Measurements from ENCODE around the gene FGF18. TPM values are rescaled to one million over a fixed set of nuclear protein-coding genes. Genes with fewer than 3 reads are reported as not detected.

FGF18 gene
- total RNA-seq, 2 donors from 2014 or later: 0.81 to 1.6 TPM

- no peaks in the 10 kb centered on the region for H3K27me3 ChIP-seq (replicated peaks; ENCODE audit: insufficient read depth)
- DNase-seq (ENCODE audit: low spot score): no peak
- TF ChIP-seq, protein P1, sequence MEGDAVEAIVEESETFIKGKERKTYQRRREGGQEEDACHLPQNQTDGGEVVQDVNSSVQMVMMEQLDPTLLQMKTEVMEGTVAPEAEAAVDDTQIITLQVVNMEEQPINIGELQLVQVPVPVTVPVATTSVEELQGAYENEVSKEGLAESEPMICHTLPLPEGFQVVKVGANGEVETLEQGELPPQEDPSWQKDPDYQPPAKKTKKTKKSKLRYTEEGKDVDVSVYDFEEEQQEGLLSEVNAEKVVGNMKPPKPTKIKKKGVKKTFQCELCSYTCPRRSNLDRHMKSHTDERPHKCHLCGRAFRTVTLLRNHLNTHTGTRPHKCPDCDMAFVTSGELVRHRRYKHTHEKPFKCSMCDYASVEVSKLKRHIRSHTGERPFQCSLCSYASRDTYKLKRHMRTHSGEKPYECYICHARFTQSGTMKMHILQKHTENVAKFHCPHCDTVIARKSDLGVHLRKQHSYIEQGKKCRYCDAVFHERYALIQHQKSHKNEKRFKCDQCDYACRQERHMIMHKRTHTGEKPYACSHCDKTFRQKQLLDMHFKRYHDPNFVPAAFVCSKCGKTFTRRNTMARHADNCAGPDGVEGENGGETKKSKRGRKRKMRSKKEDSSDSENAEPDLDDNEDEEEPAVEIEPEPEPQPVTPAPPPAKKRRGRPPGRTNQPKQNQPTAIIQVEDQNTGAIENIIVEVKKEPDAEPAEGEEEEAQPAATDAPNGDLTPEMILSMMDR (IDR thresholded peaks at IDR 0.05): no peak
- H3K9me3 ChIP-seq: no peaks in the 10 kb centered on the region
- H3K27ac ChIP-seq: no peak overlapping the region
- no peak overlapping the region for H3K4me3 ChIP-seq
- H3K36me3 ChIP-seq: no peaks in the 10 kb centered on the region
- ATAC-seq (ENCODE audit: insufficient number of reproducible peaks, low FRiP score, low read depth): no peak
- H3K4me1 ChIP-seq (ENCODE audit: control insufficient read depth in 1 of 2, low read depth in 2 of 2): peaks cover 0 to 2% of the 10 kb centered on the region in 2 donors
Measured at GRCh38 chr5:171432076-171432475, 12.6 kb downstream of the FGF18 start.

DNA sequence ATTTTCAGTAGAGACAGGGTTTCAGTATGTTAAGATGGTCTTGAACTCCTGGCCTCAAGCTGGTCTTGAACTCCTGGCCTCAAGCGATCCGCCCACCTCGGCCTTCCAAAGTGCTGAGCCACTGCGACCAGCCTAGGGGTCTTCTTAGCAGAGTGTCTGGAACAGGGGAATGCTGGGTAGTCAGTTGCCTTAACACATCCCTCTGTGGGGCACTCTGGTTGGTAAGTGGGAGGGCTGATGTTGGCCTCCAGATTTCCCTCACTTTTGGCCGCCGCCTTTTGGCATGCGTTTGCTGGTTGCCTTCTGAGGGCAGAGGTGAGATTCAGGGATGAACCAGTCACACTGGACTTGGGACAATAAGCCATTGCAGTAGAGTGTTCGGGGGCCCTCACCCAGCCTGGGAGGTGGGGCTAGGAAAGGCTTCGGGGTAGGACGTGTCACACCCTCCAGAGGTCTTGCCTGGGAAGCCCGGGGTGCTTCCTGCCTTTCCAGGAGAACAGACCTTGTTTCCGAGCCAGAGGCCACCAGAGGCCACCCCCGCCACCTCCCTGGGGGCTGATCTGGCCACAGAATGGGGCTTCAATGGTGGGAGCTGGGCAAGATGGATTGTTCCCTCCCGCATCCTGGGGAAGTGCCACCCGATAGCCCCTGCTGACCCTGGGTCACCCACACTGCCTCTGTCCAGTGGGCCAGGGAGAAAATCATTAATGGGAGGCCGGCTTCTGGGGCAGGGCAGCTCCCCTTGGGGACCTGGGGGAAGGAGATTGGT, 13.3 kb downstream of the FGF18 start:
- Histone ChIP-seq H3K27me3 (replicated peaks; ENCODE audit: insufficient read depth) (no peaks in the 10 kb centered on the region), H3K36me3 (no peaks in the 10 kb centered on the region), H3K4me3 (no peak overlapping the region), H3K4me1 (ENCODE audit: control insufficient read depth in 1 of 2, low read depth in 2 of 2) (peaks cover 0 to 9% of the 10 kb centered on the region in 2 donors), H3K9me3 (no peaks in the 10 kb centered on the region), H3K27ac (no peak overlapping the region)
- DNase-seq (ENCODE audit: low spot score) (no peak), ATAC-seq (ENCODE audit: insufficient number of reproducible peaks, low FRiP score, low read depth) (no peak)
- TF ChIP-seq, protein P1 (IDR thresholded peaks at IDR 0.05): no peak

DNA sequence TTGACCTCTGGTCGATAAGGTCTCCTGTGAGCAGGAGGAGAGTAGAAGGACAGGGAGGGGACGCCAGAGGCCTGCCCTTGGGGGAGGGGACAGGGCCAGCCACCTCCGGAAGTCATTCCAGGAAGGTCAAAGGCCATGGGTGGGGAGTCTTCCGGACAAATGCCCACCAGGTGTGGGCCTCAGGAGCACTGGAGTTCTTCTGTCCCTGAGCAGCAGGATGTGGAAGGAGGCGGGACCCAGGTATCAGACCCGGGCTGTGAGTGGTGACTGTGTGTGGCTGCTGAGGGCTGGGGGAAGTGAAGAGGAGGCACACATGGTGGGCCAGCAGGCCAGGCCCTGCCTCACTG, 13.9 kb downstream of the FGF18 start:
- Histone ChIP-seq H3K27me3 (replicated peaks; ENCODE audit: insufficient read depth) (no peaks in the 10 kb centered on the region), H3K4me3 (no peak overlapping the region), H3K36me3 (no peaks in the 10 kb centered on the region), H3K27ac (no peak overlapping the region), H3K9me3 (no peaks in the 10 kb centered on the region), H3K4me1 (ENCODE audit: control insufficient read depth in 1 of 2, low read depth in 2 of 2) (peaks cover 0 to 9% of the 10 kb centered on the region in 2 donors)
- TF ChIP-seq, protein P1 (IDR thresholded peaks at IDR 0.05): no peak
- ATAC-seq (ENCODE audit: insufficient number of reproducible peaks, low FRiP score, low read depth) (no peak), DNase-seq (ENCODE audit: low spot score) (no peak)

GRCh38 chr5:171433982-171434676, 14.7 kb downstream of the FGF18 start:
- TF ChIP-seq, protein P1 (IDR thresholded peaks at IDR 0.05): no peak
- H3K36me3 ChIP-seq: no peaks in the 10 kb centered on the region
- DNase-seq (ENCODE audit: low spot score): no peak

GRCh38 chr5:171434874-171435273, 15.4 kb downstream of the FGF18 start:
- DNase-seq (ENCODE audit: low spot score) (no peak), ATAC-seq (ENCODE audit: insufficient number of reproducible peaks, low FRiP score, low read depth) (no peak)
- peaks cover 0 to 9% of the 10 kb centered on the region in 2 donors for H3K4me1 ChIP-seq (ENCODE audit: control insufficient read depth in 1 of 2, low read depth in 2 of 2)
- no peak overlapping the region for H3K27ac ChIP-seq
- no peak overlapping the region for H3K4me3 ChIP-seq
- H3K36me3 ChIP-seq: no peaks in the 10 kb centered on the region
- no peaks in the 10 kb centered on the region for H3K9me3 ChIP-seq
- no peaks in the 10 kb centered on the region for H3K27me3 ChIP-seq (replicated peaks; ENCODE audit: insufficient read depth)
- TF ChIP-seq, protein P1 (IDR thresholded peaks at IDR 0.05): no peak

More at GRCh38 chr5:171433982-171434676, 14.7 kb downstream of the FGF18 start:
- no peak overlapping the region for H3K27ac ChIP-seq
- H3K4me1 ChIP-seq (ENCODE audit: control insufficient read depth in 1 of 2, low read depth in 2 of 2): peaks cover 0 to 9% of the 10 kb centered on the region in 2 donors
- no peak for ATAC-seq (ENCODE audit: insufficient number of reproducible peaks, low FRiP score, low read depth)
- H3K9me3 ChIP-seq: no peaks in the 10 kb centered on the region
- H3K4me3 ChIP-seq: no peak overlapping the region
- H3K27me3 ChIP-seq (replicated peaks; ENCODE audit: insufficient read depth): no peaks in the 10 kb centered on the region

Data from thoracic aorta (tissue), 2 donors.